Liver (tissue), 3 donors: ENCODE data around the gene GATC.

Experiments used
- RAD21 ChIP-seq, 2 donors: IDR thresholded peaks; 2 replicates each; pipeline ENCODE4 v1.6.1; 2016; ENCODE audit warnings: antibody characterized with exemption in 2 of 2, mild to moderate bottlenecking in 2 of 2
- TAF1 ChIP-seq: conservative IDR thresholded peaks from 2 replicates; pipeline ENCODE4 v1.6.1; 2016; ENCODE audit warnings: antibody characterized with exemption, mild to moderate bottlenecking
- ZBTB33 ChIP-seq: IDR thresholded peaks from 2 replicates; pipeline ENCODE4 v1.6.1; 2016; ENCODE audit warnings: antibody characterized with exemption
- TF ChIP-seq, protein P1 (sequence below): fragments of 150-350 bp; IDR thresholded peaks from 2 replicates; pipeline ENCODE4 v1.5.1; 2017; ENCODE audit warnings: improper control_type of control experiment, low read depth, low read length; ENCODE audit not compliant: missing input control
- donor health status: healthy.
- donor health status: healthy.

GRCh38 chr12:120479458-120479857, 33.2 kb downstream of the GATC start:
- TF ChIP-seq ZBTB33 (no peak), TAF1 (no peak), RAD21 (IDR thresholded peaks at IDR 0.05) (no peak)
- TF ChIP-seq, protein P1, sequence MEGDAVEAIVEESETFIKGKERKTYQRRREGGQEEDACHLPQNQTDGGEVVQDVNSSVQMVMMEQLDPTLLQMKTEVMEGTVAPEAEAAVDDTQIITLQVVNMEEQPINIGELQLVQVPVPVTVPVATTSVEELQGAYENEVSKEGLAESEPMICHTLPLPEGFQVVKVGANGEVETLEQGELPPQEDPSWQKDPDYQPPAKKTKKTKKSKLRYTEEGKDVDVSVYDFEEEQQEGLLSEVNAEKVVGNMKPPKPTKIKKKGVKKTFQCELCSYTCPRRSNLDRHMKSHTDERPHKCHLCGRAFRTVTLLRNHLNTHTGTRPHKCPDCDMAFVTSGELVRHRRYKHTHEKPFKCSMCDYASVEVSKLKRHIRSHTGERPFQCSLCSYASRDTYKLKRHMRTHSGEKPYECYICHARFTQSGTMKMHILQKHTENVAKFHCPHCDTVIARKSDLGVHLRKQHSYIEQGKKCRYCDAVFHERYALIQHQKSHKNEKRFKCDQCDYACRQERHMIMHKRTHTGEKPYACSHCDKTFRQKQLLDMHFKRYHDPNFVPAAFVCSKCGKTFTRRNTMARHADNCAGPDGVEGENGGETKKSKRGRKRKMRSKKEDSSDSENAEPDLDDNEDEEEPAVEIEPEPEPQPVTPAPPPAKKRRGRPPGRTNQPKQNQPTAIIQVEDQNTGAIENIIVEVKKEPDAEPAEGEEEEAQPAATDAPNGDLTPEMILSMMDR = no peak
